DOHH2 (cell line): ENCODE measurements around the gene DCP1A.

Experiments used
- H3F3A ChIP-seq: fragments of 200-600 bp; sonication (generic), shearing (Covaris generic); 2 replicates; pipeline ENCODE4 v1.6.0; 2016; ENCODE audit warnings: antibody characterized with exemption, mild to moderate bottlenecking; ENCODE audit not compliant: control insufficient read depth, insufficient read depth
- H3K27ac ChIP-seq: fragments of 200-600 bp; sonication (generic); 2 replicates; pipeline ENCODE4 v1.5.1; 2014; ENCODE audit warnings: low read depth, mild to moderate bottlenecking, low read length, moderate library complexity
- H3K27me3 ChIP-seq: fragments of 200-600 bp; sonication (generic); 2 replicates; pipeline ENCODE4 v1.6.1; 2014; ENCODE audit warnings: mild to moderate bottlenecking, low read length, mixed read lengths; ENCODE audit not compliant: control insufficient read depth
- H3K36me3 ChIP-seq: fragments of 200-600 bp; sonication (generic); 2 replicates; pipeline ENCODE4 v1.6.1; 2014; ENCODE audit warnings: mild to moderate bottlenecking, low read length, moderate library complexity, mixed read lengths; ENCODE audit not compliant: control insufficient read depth
- H3K4me1 ChIP-seq: fragments of 200-600 bp; sonication (generic); 2 replicates; pipeline ENCODE4 v1.6.1; 2014; ENCODE audit warnings: mild to moderate bottlenecking, low read length, mixed read lengths; ENCODE audit not compliant: control insufficient read depth
- H3K4me2 ChIP-seq: fragments of 200-600 bp; sonication (generic); 2 replicates; pipeline ENCODE4 v1.6.0; 2014; ENCODE audit warnings: mild to moderate bottlenecking, low read length, moderate library complexity
- H3K4me3 ChIP-seq: fragments of 200-600 bp; sonication (generic); 2 replicates; pipeline ENCODE4 v1.5.1; 2014; ENCODE audit warnings: mild to moderate bottlenecking, low read length, mixed read lengths
- H3K79me2 ChIP-seq: fragments of 200-600 bp; sonication (generic); 2 replicates; pipeline ENCODE4 v1.6.1; 2014; ENCODE audit warnings: mild to moderate bottlenecking, low read length, mixed read lengths; ENCODE audit not compliant: control insufficient read depth
- H3K9me2 ChIP-seq: fragments of 200-600 bp; sonication (generic); replicated peaks from 2 replicates; pipeline ENCODE4 v1.6.1; 2014; ENCODE audit warnings: mild to moderate bottlenecking, low read length, mixed read lengths; ENCODE audit not compliant: control insufficient read depth
- H3K9me3 ChIP-seq: fragments of 200-600 bp; sonication (generic); 2 replicates; pipeline ENCODE4 v1.6.1; 2014; ENCODE audit warnings: antibody characterized with exemption, low read length, mixed read lengths; ENCODE audit not compliant: control insufficient read depth, insufficient read depth
- H4K20me1 ChIP-seq: fragments of 200-600 bp; sonication (generic); 2 replicates; pipeline ENCODE4 v1.6.0; 2014; ENCODE audit warnings: low read depth, mild to moderate bottlenecking, antibody characterized with exemption, low read length, moderate library complexity; ENCODE audit not compliant: control insufficient read depth, insufficient read depth
- EZH2phosphoT487 ChIP-seq: fragments of 200-600 bp; sonication (generic); IDR thresholded peaks from 2 replicates; pipeline ENCODE4 v1.6.1; 2017; ENCODE audit warnings: borderline replicate concordance, mild to moderate bottlenecking, antibody characterized with exemption, low read length, moderate library complexity, mixed read lengths
- TF ChIP-seq, protein P1 (sequence below): fragments of 200-600 bp; sonication (generic); IDR thresholded peaks from one replicate; pipeline ENCODE4 v1.5.1; 2014; ENCODE audit warnings: antibody characterized with exemption, mild to moderate bottlenecking, low read depth, low read length; ENCODE audit not compliant: poor library complexity, severe bottlenecking

The DCP1A gene

DNA sequence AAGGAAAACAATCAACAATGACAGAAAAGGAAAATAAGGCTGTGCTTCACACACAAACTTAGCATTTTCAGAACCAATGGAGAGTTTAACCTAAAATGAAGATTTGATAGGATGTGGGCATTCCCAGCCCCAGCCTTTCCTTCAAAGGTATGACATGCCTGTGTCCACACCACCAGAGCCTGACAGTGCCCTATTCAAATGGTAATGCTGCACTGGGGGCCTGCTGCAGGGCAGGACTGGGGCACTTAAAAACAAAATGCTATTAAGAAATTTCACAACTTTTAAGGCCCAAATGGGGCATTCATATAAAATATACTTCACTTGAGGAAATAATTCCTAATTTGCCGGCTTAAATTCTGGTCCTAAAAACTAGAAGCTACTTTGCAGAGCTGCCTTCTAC is 60.6 kb downstream of the DCP1A start:
- no peaks in the 10 kb centered on the region for H3F3A ChIP-seq
- no peak overlapping the region for H3K4me2 ChIP-seq
- TF ChIP-seq EZH2phosphoT487: no peak
- TF ChIP-seq, protein P1, sequence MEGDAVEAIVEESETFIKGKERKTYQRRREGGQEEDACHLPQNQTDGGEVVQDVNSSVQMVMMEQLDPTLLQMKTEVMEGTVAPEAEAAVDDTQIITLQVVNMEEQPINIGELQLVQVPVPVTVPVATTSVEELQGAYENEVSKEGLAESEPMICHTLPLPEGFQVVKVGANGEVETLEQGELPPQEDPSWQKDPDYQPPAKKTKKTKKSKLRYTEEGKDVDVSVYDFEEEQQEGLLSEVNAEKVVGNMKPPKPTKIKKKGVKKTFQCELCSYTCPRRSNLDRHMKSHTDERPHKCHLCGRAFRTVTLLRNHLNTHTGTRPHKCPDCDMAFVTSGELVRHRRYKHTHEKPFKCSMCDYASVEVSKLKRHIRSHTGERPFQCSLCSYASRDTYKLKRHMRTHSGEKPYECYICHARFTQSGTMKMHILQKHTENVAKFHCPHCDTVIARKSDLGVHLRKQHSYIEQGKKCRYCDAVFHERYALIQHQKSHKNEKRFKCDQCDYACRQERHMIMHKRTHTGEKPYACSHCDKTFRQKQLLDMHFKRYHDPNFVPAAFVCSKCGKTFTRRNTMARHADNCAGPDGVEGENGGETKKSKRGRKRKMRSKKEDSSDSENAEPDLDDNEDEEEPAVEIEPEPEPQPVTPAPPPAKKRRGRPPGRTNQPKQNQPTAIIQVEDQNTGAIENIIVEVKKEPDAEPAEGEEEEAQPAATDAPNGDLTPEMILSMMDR: no peak
- H4K20me1 ChIP-seq: no peaks in the 10 kb centered on the region
- peaks cover 16% of the 10 kb centered on the region for H3K36me3 ChIP-seq
- H3K79me2 ChIP-seq: no peaks in the 10 kb centered on the region
- no peak overlapping the region for H3K4me3 ChIP-seq
- H3K4me1 ChIP-seq: no peaks in the 10 kb centered on the region
- H3K27ac ChIP-seq: no peak overlapping the region
- H3K9me2 ChIP-seq: no peaks in the 10 kb centered on the region
- H3K27me3 ChIP-seq: no peaks in the 10 kb centered on the region
- H3K9me3 ChIP-seq: no peaks in the 10 kb centered on the region

DNA sequence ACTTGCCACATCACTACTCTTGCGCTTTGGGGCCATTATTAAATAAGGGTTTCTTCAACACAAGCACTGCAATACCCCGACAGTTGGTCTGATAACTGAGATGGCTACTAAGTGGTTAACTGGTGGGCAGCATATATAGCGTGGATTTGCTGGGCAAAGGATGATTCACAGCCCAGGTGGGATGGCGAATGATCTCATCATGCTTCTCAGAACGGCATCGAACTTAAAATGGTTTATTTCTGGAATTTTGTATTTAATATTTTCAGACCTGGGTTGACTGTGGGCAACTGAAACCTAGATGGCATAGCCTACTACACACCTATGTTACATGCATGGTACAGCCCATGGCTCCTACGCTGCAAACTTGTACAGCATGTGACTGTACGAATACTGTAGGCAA is 64.8 kb downstream of the DCP1A start:
- no peak overlapping the region for H3K4me3 ChIP-seq
- H3K79me2 ChIP-seq: no peaks in the 10 kb centered on the region
- H4K20me1 ChIP-seq: no peaks in the 10 kb centered on the region
- H3F3A ChIP-seq: no peaks in the 10 kb centered on the region
- no peaks in the 10 kb centered on the region for H3K9me3 ChIP-seq
- no peaks in the 10 kb centered on the region for H3K27me3 ChIP-seq
- no peak overlapping the region for H3K27ac ChIP-seq
- TF ChIP-seq, protein P1: no peak
- TF ChIP-seq EZH2phosphoT487: no peak
- H3K9me2 ChIP-seq: no peaks in the 10 kb centered on the region
- no peak overlapping the region for H3K4me2 ChIP-seq
- no peaks in the 10 kb centered on the region for H3K4me1 ChIP-seq
- peaks cover 15% of the 10 kb centered on the region for H3K36me3 ChIP-seq

DNA sequence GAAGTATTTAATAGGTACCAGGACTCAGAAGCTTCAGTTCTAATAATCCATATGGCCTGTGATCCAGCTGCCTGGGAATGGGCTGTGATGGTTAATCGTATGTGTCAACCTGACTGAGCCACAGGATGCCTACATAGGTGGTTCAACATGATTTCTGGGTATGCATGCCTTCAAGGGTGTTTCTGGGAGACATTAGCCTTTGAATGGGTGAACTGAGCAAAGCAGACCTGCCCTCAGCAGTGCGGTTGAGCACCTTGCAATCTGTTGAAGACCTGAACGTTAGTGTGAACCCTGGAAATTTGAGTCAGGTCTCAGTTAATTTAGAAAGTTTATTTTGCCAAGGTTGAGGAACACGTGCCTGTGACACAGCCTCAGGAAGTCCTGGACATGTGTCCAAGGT is 68.7 kb downstream of the DCP1A start:
- Histone ChIP-seq H3K36me3 (peaks cover 4% of the 10 kb centered on the region; the same call in 1 of the 2 replicates), H3K9me2 (no peaks in the 10 kb centered on the region), H3K27ac (no peak overlapping the region), H3K9me3 (no peaks in the 10 kb centered on the region), H4K20me1 (no peaks in the 10 kb centered on the region), H3K4me1 (peaks cover 5% of the 10 kb centered on the region), H3F3A (no peaks in the 10 kb centered on the region), H3K4me2 (no peak overlapping the region), H3K27me3 (no peaks in the 10 kb centered on the region), H3K79me2 (no peaks in the 10 kb centered on the region), H3K4me3 (no peak overlapping the region)
- TF ChIP-seq, protein P1: no peak
- TF ChIP-seq EZH2phosphoT487: no peak
